ENCODE results near the gene WASHC4.

Gene WASHC4

GRCh38 chr12:105212438-105212837 is 104.9 kb downstream of the WASHC4 start:
- DNase-seq = no peak

GRCh38 chr12:105214148-105214547 is 106.6 kb downstream of the WASHC4 start:
- DNase-seq = no peak

GRCh38 chr12:105214670-105215375 is 107.3 kb downstream of the WASHC4 start:
- DNase-seq = peak; percentile 83

GRCh38 chr12:105218434-105218833 is 110.9 kb downstream of the WASHC4 start:
- no peak for DNase-seq
